HG03045 (cell line): ENCODE data around the gene BRAF.
"Not testable (repeated sequence)": the region's sequence is repeated elsewhere in the genome, so short reads cannot be mapped to it uniquely, and the experiment has no call there.

Experiments
- ATAC-seq: cut with Tn5 transposase; IDR thresholded peaks from one replicate; pipeline ENCODE4 v1.9.1; 2021; ENCODE audit warnings: mild to moderate bottlenecking, moderate library complexity; ENCODE audit not compliant: unreplicated experiment

Gene BRAF

GRCh38 chr7:140669862-140670261, 254.9 kb downstream of the BRAF start:
- not testable (repeated sequence) for ATAC-seq

- no peak for ATAC-seq
These were observed 255.4 kb downstream of the BRAF start for GRCh38 chr7:140669352-140669751.
